ENCODE measurements around the gene SSRP1.
"Not testable (repeated sequence)": the region's sequence is repeated elsewhere in the genome, so short reads cannot be mapped to it uniquely, and the experiment has no call there.

SSRP1 gene

GRCh38 chr11:57287884-57288283 lies 47.8 kb downstream of the SSRP1 start:
- no peaks in the 10 kb centered on the region for H3K9me2 ChIP-seq (replicated peaks; ENCODE audit: low read depth, low read length)
- no peak overlapping the region for H3K4me2 ChIP-seq (ENCODE audit: low read depth, low read length, poor library complexity, severe bottlenecking)
- no peak overlapping the region for H2AFZ ChIP-seq (ENCODE audit: low read length)
- H3K9me3 ChIP-seq (ENCODE audit: insufficient read depth, low read depth, low read length), result no peaks in the 10 kb centered on the region
- no peaks in the 10 kb centered on the region for H3F3A ChIP-seq (ENCODE audit: low read depth)
- no peaks in the 10 kb centered on the region for H3K4me1 ChIP-seq (ENCODE audit: insufficient read depth, low read length, poor library complexity, severe bottlenecking)
- H3K27me3 ChIP-seq (ENCODE audit: insufficient read depth, low read length, poor library complexity, severe bottlenecking), result no peaks in the 10 kb centered on the region
- TF ChIP-seq CTCF (conservative IDR thresholded peaks at IDR 0.05; ENCODE audit: low read length) (no peak), EZH2phosphoT487 (IDR thresholded peaks at IDR 0.05; ENCODE audit: borderline replicate concordance) (no peak)
- no peaks in the 10 kb centered on the region for H3K36me3 ChIP-seq (ENCODE audit: insufficient read depth, low read length)
- no peaks in the 10 kb centered on the region for H3K79me2 ChIP-seq (ENCODE audit: insufficient read depth, low read length)
- H3K4me3 ChIP-seq (ENCODE audit: low read length, poor library complexity, severe bottlenecking), result no peak overlapping the region
- H3K9ac ChIP-seq (ENCODE audit: low read depth, low read length, poor library complexity, severe bottlenecking), result no peak overlapping the region
- H4K20me1 ChIP-seq (ENCODE audit: insufficient read depth, low read length, poor library complexity, severe bottlenecking), result no peaks in the 10 kb centered on the region

GRCh38 chr11:57283231-57283990 lies 52.3 kb downstream of the SSRP1 start:
- H3K36me3 ChIP-seq (ENCODE audit: insufficient read depth, low read length), result no peaks in the 10 kb centered on the region
- H3K9ac ChIP-seq (ENCODE audit: low read depth, low read length, poor library complexity, severe bottlenecking), result no peak overlapping the region
- no peak overlapping the region for H3K4me3 ChIP-seq (ENCODE audit: low read length, poor library complexity, severe bottlenecking)
- H3F3A ChIP-seq (ENCODE audit: low read depth), result no peaks in the 10 kb centered on the region
- no peaks in the 10 kb centered on the region for H3K79me2 ChIP-seq (ENCODE audit: insufficient read depth, low read length)
- H3K9me3 ChIP-seq (ENCODE audit: insufficient read depth, low read depth, low read length), result no peaks in the 10 kb centered on the region
- H3K9me2 ChIP-seq (replicated peaks; ENCODE audit: low read depth, low read length), result no peaks in the 10 kb centered on the region
- no peak for TF ChIP-seq CTCF (conservative IDR thresholded peaks at IDR 0.05; ENCODE audit: low read length)
- TF ChIP-seq EZH2phosphoT487 (IDR thresholded peaks at IDR 0.05; ENCODE audit: borderline replicate concordance), result no peak
- no peaks in the 10 kb centered on the region for H3K27me3 ChIP-seq (ENCODE audit: insufficient read depth, low read length, poor library complexity, severe bottlenecking)
- no peaks in the 10 kb centered on the region for H3K4me1 ChIP-seq (ENCODE audit: insufficient read depth, low read length, poor library complexity, severe bottlenecking)
- H3K4me2 ChIP-seq (ENCODE audit: low read depth, low read length, poor library complexity, severe bottlenecking), result no peak overlapping the region
- no peak overlapping the region for H2AFZ ChIP-seq (ENCODE audit: low read length)
- no peaks in the 10 kb centered on the region for H4K20me1 ChIP-seq (ENCODE audit: insufficient read depth, low read length, poor library complexity, severe bottlenecking)

- not testable (repeated sequence) for H3K9ac ChIP-seq (ENCODE audit: low read depth, low read length, poor library complexity, severe bottlenecking); H3K4me1 ChIP-seq (ENCODE audit: insufficient read depth, low read length, poor library complexity, severe bottlenecking); H2AFZ ChIP-seq (ENCODE audit: low read length); H4K20me1 ChIP-seq (ENCODE audit: insufficient read depth, low read length, poor library complexity, severe bottlenecking); H3K4me2 ChIP-seq (ENCODE audit: low read depth, low read length, poor library complexity, severe bottlenecking); H3K4me3 ChIP-seq (ENCODE audit: low read length, poor library complexity, severe bottlenecking); H3K9me2 ChIP-seq (replicated peaks; ENCODE audit: low read depth, low read length); H3K79me2 ChIP-seq (ENCODE audit: insufficient read depth, low read length); H3K27me3 ChIP-seq (ENCODE audit: insufficient read depth, low read length, poor library complexity, severe bottlenecking); H3F3A ChIP-seq (ENCODE audit: low read depth); H3K36me3 ChIP-seq (ENCODE audit: insufficient read depth, low read length); H3K9me3 ChIP-seq (ENCODE audit: insufficient read depth, low read depth, low read length)
Observed at GRCh38 chr11:57281546-57281945, 54.1 kb downstream of the SSRP1 start.

GRCh38 chr11:57279116-57279515 lies 56.6 kb downstream of the SSRP1 start:
- H3K4me3 ChIP-seq (ENCODE audit: low read length, poor library complexity, severe bottlenecking), result no peak overlapping the region
- no peaks in the 10 kb centered on the region for H3K79me2 ChIP-seq (ENCODE audit: insufficient read depth, low read length)
- no peaks in the 10 kb centered on the region for H3K9me2 ChIP-seq (replicated peaks; ENCODE audit: low read depth, low read length)
- H2AFZ ChIP-seq (ENCODE audit: low read length), result no peak overlapping the region
- TF ChIP-seq CTCF (conservative IDR thresholded peaks at IDR 0.05; ENCODE audit: low read length), result no peak
- TF ChIP-seq EZH2phosphoT487 (IDR thresholded peaks at IDR 0.05; ENCODE audit: borderline replicate concordance), result no peak
- no peak overlapping the region for H3K4me2 ChIP-seq (ENCODE audit: low read depth, low read length, poor library complexity, severe bottlenecking)
- H4K20me1 ChIP-seq (ENCODE audit: insufficient read depth, low read length, poor library complexity, severe bottlenecking), result no peaks in the 10 kb centered on the region
- peaks cover 8% of the 10 kb centered on the region for H3K4me1 ChIP-seq (ENCODE audit: insufficient read depth, low read length, poor library complexity, severe bottlenecking)
- no peaks in the 10 kb centered on the region for H3K9me3 ChIP-seq (ENCODE audit: insufficient read depth, low read depth, low read length)
- H3F3A ChIP-seq (ENCODE audit: low read depth), result no peaks in the 10 kb centered on the region
- no peak overlapping the region for H3K9ac ChIP-seq (ENCODE audit: low read depth, low read length, poor library complexity, severe bottlenecking)
- H3K27me3 ChIP-seq (ENCODE audit: insufficient read depth, low read length, poor library complexity, severe bottlenecking), result no peaks in the 10 kb centered on the region
- no peaks in the 10 kb centered on the region for H3K36me3 ChIP-seq (ENCODE audit: insufficient read depth, low read length)

Measured in Loucy (cell line).